Measurements from ENCODE around the gene PLA2G12A. TPM values are rescaled to one million over a fixed set of nuclear protein-coding genes. Genes with fewer than 3 reads are reported as not detected.

The PLA2G12A gene
- polyA plus RNA-seq, 2 of the 4 experiments (the other 2 are of a cell fraction) = 9.8 to 39.3 TPM

- DNase-seq (ENCODE audit: low read depth in 1 of 2, low spot score in 1 of 2) (no peak), FAIRE-seq (no peak), ATAC-seq (no peak)
- no peak overlapping the region for H3K27ac ChIP-seq
- H3K4me1 ChIP-seq = no peaks in the 10 kb centered on the region
- no peaks in the 10 kb centered on the region for H3K9me3 ChIP-seq
- POLR2A ChIA-PET = no interaction called here
- TF ChIP-seq NFE2L2 (conservative IDR thresholded peaks at IDR 0.05; ENCODE audit: low read length) = no peak
- no peak for TF ChIP-seq POLR2AphosphoS2 (conservative IDR thresholded peaks at IDR 0.05; ENCODE audit: low read length)
- no peak for TF ChIP-seq GATA3 (IDR thresholded peaks at IDR 0.05; ENCODE audit: borderline replicate concordance)
- no peak for TF ChIP-seq HMGXB4 (CRISPR knock-in tag; IDR thresholded peaks at IDR 0.05; ENCODE audit: borderline replicate concordance)
- no peak for TF ChIP-seq TFCP2L1 (CRISPR knock-in tag; IDR thresholded peaks at IDR 0.05)
- TF ChIP-seq EHF (CRISPR knock-in tag; IDR thresholded peaks at IDR 0.05) = no peak
- TF ChIP-seq CBX2 (IDR thresholded peaks at IDR 0.05; ENCODE audit: borderline replicate concordance, low read depth) = no peak
- TF ChIP-seq KDM5A (IDR thresholded peaks at IDR 0.05) = no peak
- no peak for TF ChIP-seq FOSL2 (IDR thresholded peaks at IDR 0.05)
- no peak for TF ChIP-seq FOSL2 (CRISPR knock-in tag; IDR thresholded peaks at IDR 0.05)
- no peak for TF ChIP-seq BHLHE40 (IDR thresholded peaks at IDR 0.05; ENCODE audit: low read depth, low read length)
- TF ChIP-seq CHD2 (IDR thresholded peaks at IDR 0.05; ENCODE audit: low read length, partially characterized antibody) = no peak
- no peak for TF ChIP-seq HEYL (CRISPR knock-in tag; IDR thresholded peaks at IDR 0.05)
- no peak for TF ChIP-seq RFX5 (IDR thresholded peaks at IDR 0.05)
- no peak for TF ChIP-seq FOSB (CRISPR knock-in tag; IDR thresholded peaks at IDR 0.05)
- no peak for TF ChIP-seq PBX3 (IDR thresholded peaks at IDR 0.05)
- TF ChIP-seq HOXB13 (CRISPR knock-in tag; IDR thresholded peaks at IDR 0.05; ENCODE audit: low read depth) = no peak
- TF ChIP-seq HDAC2 (IDR thresholded peaks at IDR 0.05) = no peak
- no peak for TF ChIP-seq FOXS1 (CRISPR knock-in tag; IDR thresholded peaks at IDR 0.05)
- TF ChIP-seq RARB (CRISPR knock-in tag; IDR thresholded peaks at IDR 0.05) = no peak
- no peak for TF ChIP-seq HOXB5 (CRISPR knock-in tag; IDR thresholded peaks at IDR 0.05)
- no peak overlapping the region for H3K4me3 ChIP-seq
- no peak overlapping the region for H3K4me2 ChIP-seq
- 46% methylated on average over 7 of the region's 7 CpGs for WGBS (ENCODE audit: missing lambda C conversion rate)
- CTCF ChIA-PET = no interaction called here
Measured at GRCh38 chr4:109754093-109754857, 24.4 kb upstream of the PLA2G12A start.

GRCh38 chr4:109752525-109752924 is 22.7 kb upstream of the PLA2G12A start:
- no peaks in the 10 kb centered on the region for H3K4me1 ChIP-seq
- no peak overlapping the region for H3K4me3 ChIP-seq
- no peak for DNase-seq (ENCODE audit: low read depth in 1 of 2, low spot score in 1 of 2)
- ATAC-seq = no peak
- H3K4me2 ChIP-seq = no peak overlapping the region
- FAIRE-seq = no peak
- no peaks in the 10 kb centered on the region for H3K9me3 ChIP-seq
- POLR2A ChIA-PET = no interaction called here
- no peak overlapping the region for H3K27ac ChIP-seq
- WGBS (ENCODE audit: missing lambda C conversion rate) = 0% methylated on average over 1 of the region's 1 CpG
- no peak for TF ChIP-seq EP300 (IDR thresholded peaks at IDR 0.05)
- TF ChIP-seq ESRRA (IDR thresholded peaks at IDR 0.05; ENCODE audit: borderline replicate concordance, low read length) = no peak
- no peak for TF ChIP-seq RCOR1 (IDR thresholded peaks at IDR 0.05; ENCODE audit: low read depth, low read length)
- TF ChIP-seq ZNF302 (CRISPR knock-in tag; IDR thresholded peaks at IDR 0.05) = no peak
- TF ChIP-seq HES2 (IDR thresholded peaks at IDR 0.05) = no peak
- no peak for TF ChIP-seq CTCF (IDR thresholded peaks at IDR 0.05)
- TF ChIP-seq PHF8 (IDR thresholded peaks at IDR 0.05; ENCODE audit: borderline replicate concordance, low read depth) = no peak
- no peak for TF ChIP-seq USF2 (IDR thresholded peaks at IDR 0.05)
- no peak for TF ChIP-seq POLR2AphosphoS2 (conservative IDR thresholded peaks at IDR 0.05; ENCODE audit: low read length)
- TF ChIP-seq GATA3 (IDR thresholded peaks at IDR 0.05; ENCODE audit: borderline replicate concordance) = no peak
- no peak for TF ChIP-seq E2F6 (IDR thresholded peaks at IDR 0.05; ENCODE audit: borderline replicate concordance, low read depth)
- no peak for TF ChIP-seq NFE2L2 (conservative IDR thresholded peaks at IDR 0.05; ENCODE audit: low read length)
- no peak for TF ChIP-seq SREBF2 (IDR thresholded peaks at IDR 0.05)
- TF ChIP-seq BHLHE40 (IDR thresholded peaks at IDR 0.05; ENCODE audit: low read depth, low read length) = no peak
- CTCF ChIA-PET = no interaction called here

Data from A549 (cell line).